VCaP (cell line): ENCODE results near the gene CASTOR1.

Source experiments
- H3K27ac ChIP-seq: fragments of 450-650 bp; 2 replicates; pipeline ENCODE4 v1.5.1; 2017
- TF ChIP-seq, protein P1 (sequence below): fragments of 450-650 bp; conservative IDR thresholded peaks from 2 replicates; pipeline ENCODE4 v1.5.1; 2017; ENCODE audit warnings: mild to moderate bottlenecking, moderate library complexity

CASTOR1 gene

DNA sequence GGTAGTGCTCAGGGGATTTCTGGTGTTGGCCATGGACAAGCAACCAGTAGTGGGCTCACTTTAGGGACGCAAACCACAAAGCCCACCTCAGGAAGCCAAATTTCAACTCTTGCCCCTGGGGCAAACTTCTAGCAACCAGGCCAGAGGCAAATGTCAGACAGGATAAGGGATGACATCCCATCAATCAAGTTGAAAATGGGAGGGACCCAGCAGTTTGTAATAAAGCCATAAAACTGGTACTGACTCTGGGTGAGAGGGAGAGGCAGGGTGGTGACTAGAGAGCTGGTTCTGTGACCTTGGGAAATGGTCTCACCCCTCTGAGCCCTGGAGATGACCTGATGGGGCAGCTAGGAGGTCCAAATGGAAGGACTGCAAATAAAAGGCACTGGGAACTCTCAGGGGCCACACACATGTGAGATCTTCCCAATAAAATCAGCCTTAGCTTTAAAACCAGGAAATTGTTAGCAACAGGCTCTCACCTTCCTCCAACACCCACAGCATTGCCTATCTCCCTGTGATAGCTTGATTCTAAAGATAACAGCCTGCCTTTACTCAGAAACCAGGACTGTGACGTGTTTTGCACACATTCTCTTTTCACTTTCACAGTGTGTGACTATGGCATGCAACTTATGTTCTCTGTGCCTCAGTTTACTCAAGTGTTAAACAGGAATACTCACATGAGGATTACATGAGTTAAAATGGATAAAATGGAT is 43.8 kb upstream of the CASTOR1 start:
- TF ChIP-seq, protein P1, sequence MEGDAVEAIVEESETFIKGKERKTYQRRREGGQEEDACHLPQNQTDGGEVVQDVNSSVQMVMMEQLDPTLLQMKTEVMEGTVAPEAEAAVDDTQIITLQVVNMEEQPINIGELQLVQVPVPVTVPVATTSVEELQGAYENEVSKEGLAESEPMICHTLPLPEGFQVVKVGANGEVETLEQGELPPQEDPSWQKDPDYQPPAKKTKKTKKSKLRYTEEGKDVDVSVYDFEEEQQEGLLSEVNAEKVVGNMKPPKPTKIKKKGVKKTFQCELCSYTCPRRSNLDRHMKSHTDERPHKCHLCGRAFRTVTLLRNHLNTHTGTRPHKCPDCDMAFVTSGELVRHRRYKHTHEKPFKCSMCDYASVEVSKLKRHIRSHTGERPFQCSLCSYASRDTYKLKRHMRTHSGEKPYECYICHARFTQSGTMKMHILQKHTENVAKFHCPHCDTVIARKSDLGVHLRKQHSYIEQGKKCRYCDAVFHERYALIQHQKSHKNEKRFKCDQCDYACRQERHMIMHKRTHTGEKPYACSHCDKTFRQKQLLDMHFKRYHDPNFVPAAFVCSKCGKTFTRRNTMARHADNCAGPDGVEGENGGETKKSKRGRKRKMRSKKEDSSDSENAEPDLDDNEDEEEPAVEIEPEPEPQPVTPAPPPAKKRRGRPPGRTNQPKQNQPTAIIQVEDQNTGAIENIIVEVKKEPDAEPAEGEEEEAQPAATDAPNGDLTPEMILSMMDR: no peak
- no peak overlapping the region for H3K27ac ChIP-seq

DNA sequence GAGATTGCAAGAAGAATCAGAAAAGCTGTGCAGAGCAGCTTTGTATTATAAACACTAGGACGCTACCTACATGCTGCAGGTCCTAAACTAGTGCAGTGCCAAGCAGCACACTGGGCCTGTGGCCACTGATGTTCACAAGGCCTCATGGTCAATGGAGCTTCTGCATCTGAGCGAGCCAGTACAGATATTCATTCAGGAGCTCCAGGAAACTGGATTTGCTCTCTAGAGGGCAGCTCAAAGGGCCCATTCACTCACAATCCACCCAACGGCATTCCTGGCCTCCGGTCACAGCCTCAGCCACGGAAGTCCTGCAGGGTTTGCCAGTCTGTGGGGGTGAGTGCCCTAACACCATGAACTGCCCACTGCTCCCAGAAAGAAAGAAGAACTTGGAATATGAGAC is 43.2 kb upstream of the CASTOR1 start:
- no peak overlapping the region for H3K27ac ChIP-seq
- TF ChIP-seq, protein P1: no peak

DNA sequence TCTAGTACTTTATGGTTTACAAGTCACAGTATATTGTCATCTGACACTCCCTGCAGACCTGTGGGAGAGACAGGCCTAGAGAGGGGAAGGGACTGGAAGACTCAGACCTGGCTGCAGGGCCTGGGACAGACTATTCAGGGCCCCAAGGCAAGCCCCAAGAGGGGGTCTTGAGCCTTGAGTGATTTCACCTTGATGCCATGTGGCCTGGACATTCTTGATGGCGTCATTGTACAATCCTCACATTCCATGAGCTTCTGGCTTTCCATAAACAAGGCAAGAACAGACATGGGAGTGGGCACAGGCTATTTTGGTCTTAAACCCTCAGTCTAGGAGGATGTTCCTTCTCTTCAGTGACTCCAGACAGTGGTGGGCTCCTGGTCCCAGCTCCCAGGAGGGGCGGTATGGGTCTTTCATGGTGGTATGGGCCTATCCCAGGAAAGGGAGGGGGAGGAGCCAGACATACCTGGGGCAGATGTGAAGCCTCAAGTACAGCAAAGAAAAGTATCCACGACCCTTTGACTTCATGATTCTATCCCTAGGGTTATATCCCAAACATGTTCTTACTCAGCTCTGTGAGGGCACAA is 39.3 kb upstream of the CASTOR1 start:
- peak overlapping the region; percentile 81 for H3K27ac ChIP-seq
- TF ChIP-seq, protein P1: no peak

DNA sequence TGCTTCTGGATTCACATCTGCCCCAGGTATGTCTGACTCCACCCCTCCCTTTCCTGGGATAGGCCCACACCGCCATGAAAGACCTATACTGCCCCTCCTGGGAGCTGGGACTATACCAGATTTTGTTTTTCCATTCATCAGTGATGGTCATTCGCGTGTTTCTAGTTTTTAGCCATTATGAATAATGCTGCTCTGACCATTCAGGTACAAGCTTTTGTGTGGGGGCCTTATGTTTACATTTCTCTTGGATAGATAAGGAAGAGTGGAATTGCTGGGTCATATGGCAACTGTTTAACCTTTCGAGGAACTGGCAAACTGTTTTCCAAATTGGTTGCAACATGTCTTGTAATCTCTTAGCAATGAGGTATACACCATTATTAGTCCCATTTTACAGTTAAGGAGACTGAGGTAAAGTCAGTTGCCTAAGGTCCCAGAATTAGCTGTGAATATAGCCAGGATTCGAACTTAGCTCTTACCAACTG is 38.6 kb upstream of the CASTOR1 start:
- H3K27ac ChIP-seq: peak overlapping the region; percentile 81
- TF ChIP-seq, protein P1: peak; percentile 68

DNA sequence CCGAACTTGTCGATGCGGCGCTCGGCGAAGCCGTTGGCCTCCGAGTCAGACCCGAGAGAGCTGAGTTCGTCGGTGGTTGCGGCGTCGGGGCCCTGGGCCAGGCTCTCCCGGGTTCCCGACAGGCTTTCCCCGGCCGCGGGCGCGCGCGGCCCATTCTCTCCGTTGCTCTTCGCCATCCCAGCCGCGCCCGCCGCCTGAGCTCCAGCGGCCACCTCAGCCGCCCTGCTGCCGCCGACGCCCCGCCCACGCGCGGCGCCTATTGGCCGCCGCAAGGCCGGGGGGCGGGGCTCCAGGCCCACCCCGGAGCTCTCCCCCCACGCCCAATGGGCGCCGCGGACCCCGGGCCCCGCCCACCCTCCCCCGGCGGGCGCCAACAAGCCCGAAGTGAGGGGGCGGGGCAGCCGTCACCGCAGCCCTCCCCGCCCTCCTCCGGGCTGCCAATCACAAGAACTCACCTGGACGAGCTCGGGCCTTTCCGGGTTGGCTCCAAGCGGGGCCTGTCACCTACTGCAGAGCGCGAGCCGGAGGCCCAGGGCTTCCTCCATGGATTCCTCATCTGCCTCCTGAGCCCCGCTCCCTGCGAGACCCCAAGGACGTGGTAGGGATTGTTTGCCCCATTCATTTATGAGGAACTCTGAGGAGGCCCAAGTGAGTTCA is 37.5 kb upstream of the CASTOR1 start, which contains the start of gene TBC1D10A:
TBC1D10A (minus strand) TSS at position 236 of the 657 bp plus-strand sequence; CDS start at position 176, 60 bp downstream.
- H3K27ac ChIP-seq: peak within 1 kb of the TSS; percentile 81
- TF ChIP-seq, protein P1: no peak

DNA sequence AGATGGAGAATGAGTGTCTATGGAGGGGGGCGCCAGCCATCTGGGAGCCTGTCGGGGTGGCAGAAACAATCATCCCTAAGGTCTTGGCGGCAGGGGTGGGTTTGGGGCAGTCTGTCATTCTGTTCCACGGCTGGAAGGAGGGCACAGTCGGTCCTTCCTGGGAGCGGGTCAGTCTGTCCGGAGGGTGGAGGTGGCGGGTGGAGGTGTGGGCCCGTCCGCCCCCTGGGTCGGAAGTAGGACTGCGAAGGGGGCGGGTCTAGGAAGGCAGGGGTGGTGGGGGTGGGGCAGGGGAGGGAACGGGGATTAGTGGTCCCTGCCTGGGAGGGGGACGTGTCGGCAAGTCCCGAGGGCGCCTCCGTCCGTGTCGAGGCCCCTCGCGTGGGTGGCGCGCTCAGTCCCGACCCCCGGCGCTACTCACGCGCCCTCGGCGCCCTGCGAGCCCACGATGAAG is 37.0 kb upstream of the CASTOR1 start:
- TF ChIP-seq, protein P1: no peak
- peak overlapping the region; percentile 81 for H3K27ac ChIP-seq

DNA sequence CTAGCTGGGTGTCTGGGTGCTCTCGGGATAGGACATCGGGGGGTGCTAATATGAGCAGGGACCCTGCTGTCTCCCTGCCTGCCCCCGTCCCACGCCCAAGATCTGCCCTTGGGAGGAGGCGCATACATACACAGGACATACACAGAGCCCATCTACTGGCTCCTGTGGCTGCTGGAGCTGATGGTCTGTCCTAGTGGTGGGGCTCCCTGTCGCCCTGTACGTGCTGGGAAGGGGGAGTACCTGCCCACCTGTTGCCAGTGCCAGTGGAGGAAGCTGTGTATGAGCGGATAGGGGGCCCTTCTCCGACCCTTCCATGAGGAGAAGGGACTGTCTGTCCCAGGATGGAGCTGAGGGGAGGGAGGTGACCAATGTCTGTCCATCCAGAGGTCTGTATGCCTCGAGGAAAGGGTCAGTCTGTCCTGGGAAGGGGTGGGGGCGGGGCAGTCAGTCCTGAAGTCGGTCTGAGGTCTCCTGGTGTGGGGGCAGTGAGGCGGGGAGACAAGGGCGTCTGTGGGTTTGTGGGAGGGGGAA is 36.5 kb upstream of the CASTOR1 start:
- H3K27ac ChIP-seq: peak overlapping the region; percentile 81; the same call in 1 of the 2 replicates

More for the DNA sequence above, 36.5 kb upstream of the CASTOR1 start:
- TF ChIP-seq, protein P1: no peak
